COR-L47 (cell line): ENCODE results near the gene TRA2B.

Source experiments
- DNase-seq: peaks from one replicate; lab custom pipeline; 2025; lab: John Stamatoyannopoulos, UW

TRA2B gene

GRCh38 chr3:185950728-185951127, 12.9 kb upstream of the TRA2B start:
- DNase-seq = no peak

GRCh38 chr3:185949515-185949914, 11.7 kb upstream of the TRA2B start:
- no peak for DNase-seq

- DNase-seq = no peak
Observed at GRCh38 chr3:185948292-185948691, 10.5 kb upstream of the TRA2B start.

- DNase-seq = no peak
Observed at GRCh38 chr3:185943760-185944106, 5.9 kb upstream of the TRA2B start.

GRCh38 chr3:185942907-185943759, 5.3 kb upstream of the TRA2B start:
- peak; percentile 82 for DNase-seq

GRCh38 chr3:185942396-185942795, 4.6 kb upstream of the TRA2B start:
- no peak for DNase-seq

GRCh38 chr3:185940951-185941350, 3.1 kb upstream of the TRA2B start:
- no peak for DNase-seq

- DNase-seq = no peak
Observed at GRCh38 chr3:185939721-185940120, 1.9 kb upstream of the TRA2B start.

- peak; percentile 97 for DNase-seq
Observed at GRCh38 chr3:185936814-185937688, 763 bp downstream of the TRA2B start.

- no peak for DNase-seq
Observed at GRCh38 chr3:185936273-185936629, 1.6 kb downstream of the TRA2B start.

- no peak for DNase-seq
Observed at GRCh38 chr3:185935465-185936272, 2.1 kb downstream of the TRA2B start.

- no peak for DNase-seq
Observed at GRCh38 chr3:185934767-185935464, 2.9 kb downstream of the TRA2B start.

- no peak for DNase-seq
Observed at GRCh38 chr3:185934174-185934557, 3.6 kb downstream of the TRA2B start.

- no peak for DNase-seq
Observed at GRCh38 chr3:185933374-185934173, 4.2 kb downstream of the TRA2B start.

GRCh38 chr3:185931777-185932612, 5.8 kb downstream of the TRA2B start:
- no peak for DNase-seq

GRCh38 chr3:185930393-185931107, 7.3 kb downstream of the TRA2B start:
- DNase-seq = no peak

GRCh38 chr3:185929192-185930151, 8.3 kb downstream of the TRA2B start:
- DNase-seq = no peak

- DNase-seq = no peak
Observed at GRCh38 chr3:185928496-185928895, 9.3 kb downstream of the TRA2B start.
